Naive thymus-derived CD8-positive, alpha-beta T cell (primary cell): ENCODE data around the gene SBDS. TPM values are rescaled to one million over a fixed set of nuclear protein-coding genes. Genes with fewer than 3 reads are reported as not detected.
"Not testable (repeated sequence)": the region's sequence is repeated elsewhere in the genome, so short reads cannot be mapped to it uniquely, and the experiment has no call there.

Experiments
- ATAC-seq, 2 donors: fragments of 150-1000 bp; cut with Tn5 transposase in 1 of 2; sonication (Bioruptor Pico), chemical (Tn5 transposase) in 1 of 2; 1 replicate in 1 of 2; 2 replicates in 1 of 2; pipeline ENCODE4 v1.10.0; 2021; ENCODE audit warnings: mild to moderate bottlenecking in 2 of 2, moderate library complexity in 2 of 2
- POLR2A ChIA-PET: fragments of 350-600 bp; sonication (Branson Sonifier 250); formaldehyde crosslinking; loops from one replicate; lab custom pipeline; 2021; ENCODE audit warnings: antibody characterized with exemption; lab: Charles Lee
- DNase-seq, 10 donors: peaks; one replicate each; pipeline versions ENCODE4 v3.0.0 to v3.0.0-alpha.2; 2020 to 2022
- H3K27ac Mint-ChIP-seq, 10 donors: one replicate each; pipeline ENCODE4 v1.8.0; 2020 to 2022; ENCODE audit warnings: mild to moderate bottlenecking in 10 of 10, mixed read lengths in 10 of 10, moderate library complexity in 4 of 10, inconsistent platforms in 1 of 10
- H3K27me3 Mint-ChIP-seq, 5 donors: one replicate each; pipeline ENCODE4 v1.8.0; 2021 to 2022; ENCODE audit warnings: mixed read lengths in 5 of 5
- H3K36me3 Mint-ChIP-seq, 3 donors: one replicate each; pipeline ENCODE4 v1.8.0; 2020 to 2022; ENCODE audit warnings: mixed read lengths in 3 of 3, mild to moderate bottlenecking in 2 of 3, inconsistent platforms in 1 of 3
- H3K4me1 Mint-ChIP-seq, 4 donors: one replicate each; pipeline ENCODE4 v1.8.0; 2021 to 2022; ENCODE audit warnings: mixed read lengths in 4 of 4
- H3K4me3 Mint-ChIP-seq, 10 donors: one replicate each; pipeline ENCODE4 v1.8.0; 2020 to 2022; ENCODE audit warnings: mild to moderate bottlenecking in 10 of 10, mixed read lengths in 10 of 10, moderate library complexity in 6 of 10, inconsistent platforms in 1 of 10
- H3K9me3 Mint-ChIP-seq, 9 donors: one replicate each; pipeline ENCODE4 v1.8.0; 2020 to 2022; ENCODE audit warnings: mixed read lengths in 9 of 9, mild to moderate bottlenecking in 3 of 9, inconsistent platforms in 1 of 9, moderate library complexity in 1 of 9
- polyA plus RNA-seq, 3 donors: library from polyadenylated mRNA; unstranded; fragments of 300-500 nt; fragmentation: Illumina TruSeq; gene quantifications; one replicate each; pipeline ENCODE4 v1.2.3, GENCODE V29; 2021
- total RNA-seq, 8 experiments: library from RNA in 2 of 8; stranded (reverse) in 2 of 8; gene quantifications; one replicate each; pipeline ENCODE4 v1.2.3 and lab custom pipeline; 2021 to 2026

Gene SBDS
- total and polyA plus RNA-seq, 5 experiments from 2014 or later = 65.1 to 102 (median 82.1) TPM

DNA sequence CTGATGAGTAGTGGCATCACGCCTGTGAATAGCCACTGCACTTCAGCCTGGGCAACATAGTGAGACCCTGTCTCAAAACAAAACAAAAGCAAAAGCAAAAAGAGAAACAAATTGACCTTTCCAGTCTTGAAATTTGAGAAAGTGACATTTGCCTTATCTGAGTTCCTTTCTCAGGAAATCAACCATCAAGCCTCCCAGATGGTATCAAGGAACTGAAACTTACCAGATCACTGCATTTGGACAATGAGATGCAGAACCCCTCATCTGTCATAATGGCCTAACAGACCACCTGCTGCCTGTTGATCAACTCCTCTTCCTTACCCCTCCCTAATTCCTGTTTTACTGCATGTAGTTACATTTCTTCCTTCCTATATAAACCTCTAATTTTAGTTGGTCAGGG is 15.1 kb downstream of the SBDS start:
- H3K27ac Mint-ChIP-seq, DNase-seq, POLR2A ChIA-PET, H3K27me3 Mint-ChIP-seq, H3K4me3 Mint-ChIP-seq, ATAC-seq, H3K4me1 Mint-ChIP-seq: not testable (repeated sequence)
- peaks cover 0 to 27% (median 14%) of the 10 kb centered on the region in 9 donors for H3K9me3 Mint-ChIP-seq
- H3K36me3 Mint-ChIP-seq = peaks cover 0 to 17% (median 5%) of the 10 kb centered on the region in 3 donors

GRCh38 chr7:66979013-66979412 is 16.4 kb downstream of the SBDS start:
- H3K27ac Mint-ChIP-seq, H3K4me3 Mint-ChIP-seq, H3K27me3 Mint-ChIP-seq, ATAC-seq, DNase-seq, POLR2A ChIA-PET, H3K4me1 Mint-ChIP-seq: not testable (repeated sequence)
- peaks cover 0 to 17% (median 5%) of the 10 kb centered on the region in 3 donors for H3K36me3 Mint-ChIP-seq
- peaks cover 0 to 27% (median 14%) of the 10 kb centered on the region in 9 donors for H3K9me3 Mint-ChIP-seq

DNA sequence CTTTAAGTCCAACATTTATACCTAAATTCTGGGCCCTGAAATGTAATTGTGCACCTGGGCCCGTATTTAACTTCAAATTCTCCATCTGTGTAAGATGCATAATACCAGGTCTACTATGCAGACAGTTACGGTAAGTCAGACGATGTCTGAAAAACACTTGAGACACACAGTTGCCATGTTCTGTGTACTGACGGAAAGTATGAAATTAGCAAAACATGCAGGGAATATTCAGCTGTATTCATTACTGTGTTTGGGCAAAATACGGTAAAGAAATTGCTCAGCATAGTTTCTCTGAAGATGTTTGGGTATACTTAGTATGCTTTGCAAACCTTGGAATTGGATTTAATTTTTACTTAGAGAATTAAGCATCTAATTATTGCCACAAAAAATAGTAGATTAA is 17.1 kb downstream of the SBDS start:
- H3K4me3 Mint-ChIP-seq, H3K27me3 Mint-ChIP-seq, H3K27ac Mint-ChIP-seq, H3K4me1 Mint-ChIP-seq, POLR2A ChIA-PET, ATAC-seq, DNase-seq: not testable (repeated sequence)
- H3K9me3 Mint-ChIP-seq = peaks cover 0 to 27% (median 14%) of the 10 kb centered on the region in 9 donors
- peaks cover 0 to 17% (median 5%) of the 10 kb centered on the region in 3 donors for H3K36me3 Mint-ChIP-seq

GRCh38 chr7:66974986-66975590 is 20.3 kb downstream of the SBDS start:
- H3K27ac Mint-ChIP-seq = peak overlapping the region in 1 of 10 donors; percentile 29
- POLR2A ChIA-PET = interaction anchor here (0.7 kb wide), 1 partner anchor 23 kb away, joined by 6 read pairs; no protein-coding TSS in a partner anchor
- peaks cover 0 to 5% (median 5%) of the 10 kb centered on the region in 3 donors for H3K36me3 Mint-ChIP-seq
- H3K4me1 Mint-ChIP-seq = no peaks in the 10 kb centered on the region
- H3K4me3 Mint-ChIP-seq = no peak overlapping the region
- ATAC-seq (no peak), DNase-seq (no peak)
- H3K27me3 Mint-ChIP-seq = peaks cover 0 to 3% (median 0%) of the 10 kb centered on the region in 5 donors
- peaks cover 0 to 13% (median 7%) of the 10 kb centered on the region in 9 donors for H3K9me3 Mint-ChIP-seq

GRCh38 chr7:66970310-66970709 is 25.1 kb downstream of the SBDS start:
- H3K27me3 Mint-ChIP-seq = peaks cover 0 to 3% (median 0%) of the 10 kb centered on the region in 5 donors
- H3K9me3 Mint-ChIP-seq = no peaks in the 10 kb centered on the region
- no peak for ATAC-seq
- H3K36me3 Mint-ChIP-seq = no peaks in the 10 kb centered on the region
- no peaks in the 10 kb centered on the region for H3K4me1 Mint-ChIP-seq
- POLR2A ChIA-PET = no interaction called here
- H3K27ac Mint-ChIP-seq = peak overlapping the region in 1 of 10 donors; percentile 25
- H3K4me3 Mint-ChIP-seq = no peak overlapping the region
- DNase-seq = no peak

DNA sequence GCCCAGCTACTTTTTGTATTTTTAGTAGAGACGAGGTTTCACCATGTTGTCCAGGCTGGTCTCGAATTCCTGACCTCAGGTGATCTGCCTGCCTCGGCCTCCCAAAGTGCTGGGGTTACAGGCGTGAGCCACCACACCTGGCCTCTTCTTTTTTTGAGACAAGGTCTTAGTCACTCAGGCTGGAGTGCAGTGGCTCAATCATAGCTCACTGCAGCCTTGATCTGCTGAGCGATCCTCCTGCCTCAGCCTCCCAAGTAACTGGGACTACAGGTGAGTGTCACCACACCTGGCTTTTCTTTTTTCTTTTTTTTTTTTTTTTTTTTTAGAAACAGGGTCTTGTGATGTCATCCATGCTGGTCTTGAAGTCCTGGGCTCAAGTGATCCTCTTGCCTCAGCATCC is 26.4 kb downstream of the SBDS start:
- ATAC-seq, H3K27me3 Mint-ChIP-seq, H3K9me3 Mint-ChIP-seq, H3K4me3 Mint-ChIP-seq, DNase-seq, H3K36me3 Mint-ChIP-seq, H3K4me1 Mint-ChIP-seq: not testable (repeated sequence)
- POLR2A ChIA-PET = interaction anchor here (0.6 kb wide), 2 partner anchors 23 to 493 kb away, joined by 3 to 8 read pairs; no protein-coding TSS in a partner anchor
- peak overlapping the region in 1 of 10 donors; percentile 67 for H3K27ac Mint-ChIP-seq

- POLR2A ChIA-PET = no interaction called here
- Mint-ChIP-seq H3K9me3 (no peaks in the 10 kb centered on the region), H3K4me3 (no peak overlapping the region), H3K27ac (peak overlapping the region in 1 of 10 donors; percentile 43), H3K4me1 (no peaks in the 10 kb centered on the region), H3K27me3 (peaks cover 0 to 3% (median 0%) of the 10 kb centered on the region in 5 donors), H3K36me3 (no peaks in the 10 kb centered on the region)
- DNase-seq (no peak), ATAC-seq (no peak)
Measured at GRCh38 chr7:66967029-66967428, 28.4 kb downstream of the SBDS start.

- no peak for ATAC-seq
- H3K27ac Mint-ChIP-seq = peak overlapping the region in 1 of 10 donors; percentile 24
- H3K4me3 Mint-ChIP-seq = no peak overlapping the region
- H3K27me3 Mint-ChIP-seq = no peaks in the 10 kb centered on the region
- POLR2A ChIA-PET = no interaction called here
- no peaks in the 10 kb centered on the region for H3K9me3 Mint-ChIP-seq
- no peak for DNase-seq
- H3K36me3 Mint-ChIP-seq = peaks cover 0 to 7% (median 1%) of the 10 kb centered on the region in 3 donors
- H3K4me1 Mint-ChIP-seq = peaks cover 0 to 2% (median 0%) of the 10 kb centered on the region in 4 donors
Measured at GRCh38 chr7:66964411-66964810, 31.0 kb downstream of the SBDS start.

DNA sequence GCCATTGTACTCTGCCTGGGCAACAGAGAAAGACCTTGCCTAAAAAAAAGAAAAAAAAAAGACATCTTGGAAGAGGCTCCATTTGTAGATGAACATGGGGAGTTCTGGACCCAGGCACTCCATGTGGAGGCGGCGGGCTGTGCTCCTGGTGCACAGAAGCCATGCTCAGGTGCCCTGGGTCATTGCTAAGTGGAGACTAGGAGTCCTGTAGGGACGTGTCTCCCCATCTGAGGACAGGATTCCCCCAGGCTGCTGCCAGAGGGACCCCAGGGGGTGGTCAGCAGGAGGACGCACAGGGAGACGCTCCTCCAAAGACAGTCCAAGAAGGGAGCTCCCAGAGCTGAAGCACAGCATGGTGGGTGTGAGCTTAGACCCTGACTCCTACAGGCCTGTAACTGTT is 34.3 kb downstream of the SBDS start:
- Mint-ChIP-seq H3K4me3 (no peak overlapping the region), H3K9me3 (no peaks in the 10 kb centered on the region), H3K27me3 (no peaks in the 10 kb centered on the region), H3K4me1 (peaks cover 0 to 2% (median 0%) of the 10 kb centered on the region in 4 donors), H3K27ac (peak overlapping the region in 1 of 10 donors; percentile 21), H3K36me3 (peaks cover 0 to 40% (median 6%) of the 10 kb centered on the region in 3 donors)
- no peak for DNase-seq
- POLR2A ChIA-PET = no interaction called here
- ATAC-seq = no peak

- H3K36me3 Mint-ChIP-seq = peaks cover 0 to 49% (median 13%) of the 10 kb centered on the region in 3 donors
- H3K4me1 Mint-ChIP-seq = peaks cover 0 to 2% (median 0%) of the 10 kb centered on the region in 4 donors
- peak overlapping the region in 2 of 10 donors; percentile 68 to 71 for H3K27ac Mint-ChIP-seq
- POLR2A ChIA-PET = no interaction called here
- H3K27me3 Mint-ChIP-seq = no peaks in the 10 kb centered on the region
- H3K4me3 Mint-ChIP-seq = no peak overlapping the region
- DNase-seq (no peak), ATAC-seq (no peak)
- no peaks in the 10 kb centered on the region for H3K9me3 Mint-ChIP-seq
Measured at GRCh38 chr7:66960192-66960591, 35.2 kb downstream of the SBDS start.

DNA sequence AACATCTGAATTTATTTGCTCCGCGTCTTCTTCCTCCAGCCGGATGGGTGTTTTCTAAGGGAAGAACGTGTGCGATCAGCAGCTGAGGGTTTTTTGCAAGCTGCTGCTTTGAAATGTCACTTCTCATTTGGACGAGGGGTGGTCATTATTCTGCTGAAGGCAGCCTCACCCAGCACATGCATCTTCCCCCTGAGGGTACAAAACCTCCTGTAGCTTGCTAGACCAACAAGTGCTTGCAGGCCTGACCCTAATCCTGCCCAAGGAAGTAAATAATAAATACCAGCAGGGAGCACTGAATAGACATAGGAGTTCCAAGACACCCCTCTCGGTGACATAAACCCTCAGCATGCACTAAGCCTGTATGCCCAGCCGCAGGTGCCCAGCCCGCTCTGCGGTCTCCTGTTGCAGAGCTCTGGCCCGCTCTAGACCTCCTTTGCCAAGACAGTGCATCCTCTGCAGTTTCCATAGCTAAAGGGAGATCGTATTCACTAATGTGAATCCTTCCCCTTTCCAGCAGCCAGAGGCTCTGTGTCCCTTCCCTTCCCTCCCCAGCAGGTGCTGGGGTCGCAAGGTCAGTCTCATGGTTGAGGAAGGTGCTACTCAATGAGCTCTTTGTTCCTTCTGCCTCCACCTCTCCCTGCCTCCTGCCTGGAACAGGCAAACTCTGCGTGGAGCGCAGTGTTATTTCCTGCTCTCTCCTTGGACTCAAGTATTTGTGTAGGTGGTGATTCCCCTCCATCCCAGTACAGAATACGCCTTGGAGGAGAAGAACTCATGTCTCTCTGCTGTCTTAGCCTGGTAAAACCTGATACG is 36.6 kb downstream of the SBDS start:
- no peak for ATAC-seq
- Mint-ChIP-seq H3K4me1 (peaks cover 0 to 2% (median 0%) of the 10 kb centered on the region in 4 donors), H3K27ac (peak overlapping the region in 2 of 10 donors; percentile 16 to 59), H3K36me3 (peaks cover 0 to 62% (median 16%) of the 10 kb centered on the region in 3 donors), H3K27me3 (no peaks in the 10 kb centered on the region), H3K4me3 (no peak overlapping the region), H3K9me3 (no peaks in the 10 kb centered on the region)
- no peak for DNase-seq
- POLR2A ChIA-PET = no interaction called here

DNA sequence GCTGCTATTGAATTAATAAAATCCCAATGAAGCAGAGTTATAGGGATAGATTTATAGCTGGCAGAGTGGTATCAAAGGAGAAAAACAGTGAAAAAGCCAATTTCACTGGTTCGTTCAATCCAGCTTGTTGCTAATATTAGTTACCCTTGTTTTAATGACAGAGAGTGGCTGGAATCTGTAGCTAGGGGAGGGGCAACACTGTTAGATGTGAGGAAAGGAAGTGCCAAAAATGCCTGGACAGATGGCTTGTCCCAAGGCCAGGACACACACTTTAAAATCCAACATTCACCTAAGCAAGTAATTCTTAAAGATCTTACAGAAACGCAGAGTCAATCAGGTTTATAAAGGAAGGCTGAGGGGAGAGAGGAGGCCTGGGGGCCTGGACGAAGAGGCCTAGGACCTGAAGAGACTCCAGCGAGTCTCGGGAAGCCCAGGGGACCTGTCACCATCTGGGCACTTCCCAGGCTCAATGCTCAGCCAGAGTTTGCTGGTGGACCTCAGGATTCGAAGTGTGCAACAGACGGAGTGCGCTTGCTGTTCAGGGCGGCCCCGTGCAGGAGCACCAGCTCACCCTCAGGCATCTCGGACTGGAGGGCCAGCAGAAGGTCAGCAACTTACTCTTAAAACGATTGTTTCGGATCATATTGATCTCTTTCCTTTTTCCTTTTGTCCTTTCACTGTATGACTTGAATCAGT is 37.6 kb downstream of the SBDS start:
- H3K27me3 Mint-ChIP-seq = no peaks in the 10 kb centered on the region
- ATAC-seq = no peak
- no peaks in the 10 kb centered on the region for H3K9me3 Mint-ChIP-seq
- peak overlapping the region in 2 of 10 donors; percentile 10 to 17 for H3K27ac Mint-ChIP-seq
- H3K4me3 Mint-ChIP-seq = no peak overlapping the region
- H3K4me1 Mint-ChIP-seq = peaks cover 0 to 2% (median 0%) of the 10 kb centered on the region in 4 donors
- POLR2A ChIA-PET = no interaction called here
- peaks cover 0 to 72% (median 16%) of the 10 kb centered on the region in 3 donors for H3K36me3 Mint-ChIP-seq
- no peak for DNase-seq
